Measurements from ENCODE around the gene MRPS11. TPM values are rescaled to one million over a fixed set of nuclear protein-coding genes. Genes with fewer than 3 reads are reported as not detected.
"Not testable (repeated sequence)": the region's sequence is repeated elsewhere in the genome, so short reads cannot be mapped to it uniquely, and the experiment has no call there.

Gene MRPS11
- total RNA-seq, 1 donor from 2014 or later = 45.2 TPM

- no peaks in the 10 kb centered on the region for H3K27me3 Mint-ChIP-seq
These were observed 51.4 kb downstream of the MRPS11 start for GRCh38 chr15:88518903-88519302.

GRCh38 chr15:88524094-88524493, 56.6 kb downstream of the MRPS11 start:
- not testable (repeated sequence) for H3K27me3 Mint-ChIP-seq

More at GRCh38 chr15:88518903-88519302, 51.4 kb downstream of the MRPS11 start:
- no peak for DNase-seq (ENCODE audit: extremely low spot score, unreplicated experiment)
- Mint-ChIP-seq H3K36me3 (peaks cover 5% of the 10 kb centered on the region), H3K27ac (no peak overlapping the region), H3K9me3 (no peaks in the 10 kb centered on the region), H3K4me3 (no peak overlapping the region), H3K4me1 (ENCODE audit: unreplicated experiment) (no peaks in the 10 kb centered on the region)
- no peak for TF ChIP-seq CTCF (conservative IDR thresholded peaks at IDR 0.05)

GRCh38 chr15:88525418-88525817, 57.9 kb downstream of the MRPS11 start:
- no peaks in the 10 kb centered on the region for H3K9me3 Mint-ChIP-seq
- H3K4me1 Mint-ChIP-seq (ENCODE audit: unreplicated experiment) = peaks cover 8% of the 10 kb centered on the region
- H3K27me3 Mint-ChIP-seq = no peaks in the 10 kb centered on the region
- no peak for DNase-seq (ENCODE audit: extremely low spot score, unreplicated experiment)
- peaks cover 27% of the 10 kb centered on the region for H3K36me3 Mint-ChIP-seq
- H3K4me3 Mint-ChIP-seq = no peak overlapping the region
- no peak overlapping the region for H3K27ac Mint-ChIP-seq
- TF ChIP-seq CTCF (conservative IDR thresholded peaks at IDR 0.05) = no peak

More at GRCh38 chr15:88524094-88524493, 56.6 kb downstream of the MRPS11 start:
- not testable (repeated sequence) for H3K4me3 Mint-ChIP-seq; H3K9me3 Mint-ChIP-seq; H3K4me1 Mint-ChIP-seq (ENCODE audit: unreplicated experiment); DNase-seq (ENCODE audit: extremely low spot score, unreplicated experiment); H3K27ac Mint-ChIP-seq
- peaks cover 21% of the 10 kb centered on the region for H3K36me3 Mint-ChIP-seq

- Mint-ChIP-seq H3K27me3 (no peaks in the 10 kb centered on the region), H3K4me3 (no peak overlapping the region), H3K9me3 (no peaks in the 10 kb centered on the region), H3K36me3 (peaks cover 34% of the 10 kb centered on the region), H3K4me1 (ENCODE audit: unreplicated experiment) (peaks cover 8% of the 10 kb centered on the region), H3K27ac (no peak overlapping the region)
- no peak for DNase-seq (ENCODE audit: extremely low spot score, unreplicated experiment)
- no peak for TF ChIP-seq CTCF (conservative IDR thresholded peaks at IDR 0.05)
These were observed 58.9 kb downstream of the MRPS11 start for GRCh38 chr15:88526247-88526879.

GRCh38 chr15:88529021-88529630, 61.6 kb downstream of the MRPS11 start:
- Mint-ChIP-seq H3K36me3 (peaks cover 34% of the 10 kb centered on the region), H3K27me3 (no peaks in the 10 kb centered on the region), H3K27ac (no peak overlapping the region), H3K4me3 (no peak overlapping the region), H3K4me1 (ENCODE audit: unreplicated experiment) (peaks cover 8% of the 10 kb centered on the region), H3K9me3 (no peaks in the 10 kb centered on the region)
- DNase-seq (ENCODE audit: extremely low spot score, unreplicated experiment) = no peak
- no peak for TF ChIP-seq CTCF (conservative IDR thresholded peaks at IDR 0.05)

Other genes starting within 250 kb of the MRPS11 start
- 2.9 and 16.9 TPM in 2 replicates for gene NTRK3, start 211.0 kb upstream of the MRPS11 start, total RNA-seq (ENCODE audit: low replicate concordance)
- 24.8 and 26.0 TPM in 2 replicates for gene MRPL46, start 320 bp upstream of the MRPS11 start, total RNA-seq (ENCODE audit: low replicate concordance)
- gene DET1, start 79.0 kb downstream of the MRPS11 start, total RNA-seq (ENCODE audit: low replicate concordance) = 4.4 and 10.7 TPM in 2 replicates
- 48.9 and 62.9 TPM in 2 replicates for gene AEN, start 153.6 kb downstream of the MRPS11 start, total RNA-seq (ENCODE audit: low replicate concordance)
- gene ISG20, start 171.3 kb downstream of the MRPS11 start, total RNA-seq (ENCODE audit: low replicate concordance) = 4.9 and 7.9 TPM in 2 replicates

Data from type B pancreatic cell (in vitro differentiated cells).